Retinal pigment epithelial cell (primary cell): ENCODE measurements around the gene LRRC10B.
A peak's percentile ranks its signal among the peaks of the same experiment; 100 is the strongest.

Experiments
- DNase-seq: peaks from one replicate; pipeline ENCODE4 v3.0.0-alpha.2; 2010; ENCODE audit warnings: low read depth
- H3K4me3 ChIP-seq: 2 replicates; pipeline ENCODE4 v1.5.1; 2011; ENCODE audit warnings: mild to moderate bottlenecking, low read length, control low read depth, moderate library complexity
- CTCF ChIP-seq: conservative IDR thresholded peaks from 2 replicates; pipeline ENCODE4 v1.5.1; 2011; ENCODE audit warnings: low read depth, low read length, control low read depth, inconsistent platforms

The LRRC10B gene

GRCh38 chr11:61532134-61533038 is 23.8 kb downstream of the LRRC10B start:
- H3K4me3 ChIP-seq, result no peak overlapping the region
- peak; percentile 97 for TF ChIP-seq CTCF
- no peak for DNase-seq

DNA sequence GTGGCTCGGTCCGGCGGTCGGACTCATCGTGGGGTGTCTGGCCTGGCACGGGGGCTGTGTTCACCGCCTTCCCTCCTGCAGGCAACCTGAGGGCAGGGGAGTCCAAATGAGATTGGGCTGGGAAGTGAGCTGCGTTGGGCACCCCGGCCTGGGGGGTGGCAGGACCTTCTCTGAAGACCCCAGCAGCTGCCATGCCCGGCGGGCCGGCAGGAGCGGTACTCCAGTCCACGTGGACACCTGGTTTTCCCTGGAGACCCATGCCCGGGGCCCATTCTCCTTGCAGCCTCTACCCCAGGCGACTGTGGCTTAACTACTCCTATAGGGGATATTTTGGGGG is 24.5 kb downstream of the LRRC10B start:
- TF ChIP-seq CTCF, result no peak

GRCh38 chr11:61533401-61533800 is 24.9 kb downstream of the LRRC10B start:
- no peak for DNase-seq
- no peak for TF ChIP-seq CTCF
- no peak overlapping the region for H3K4me3 ChIP-seq

More for the DNA sequence above, 24.5 kb downstream of the LRRC10B start:
- no peak overlapping the region for H3K4me3 ChIP-seq
- no peak for DNase-seq

- H3K4me3 ChIP-seq, result no peak overlapping the region
- no peak for DNase-seq
- TF ChIP-seq CTCF, result no peak
These were observed 25.7 kb downstream of the LRRC10B start for GRCh38 chr11:61534025-61534932.

DNA sequence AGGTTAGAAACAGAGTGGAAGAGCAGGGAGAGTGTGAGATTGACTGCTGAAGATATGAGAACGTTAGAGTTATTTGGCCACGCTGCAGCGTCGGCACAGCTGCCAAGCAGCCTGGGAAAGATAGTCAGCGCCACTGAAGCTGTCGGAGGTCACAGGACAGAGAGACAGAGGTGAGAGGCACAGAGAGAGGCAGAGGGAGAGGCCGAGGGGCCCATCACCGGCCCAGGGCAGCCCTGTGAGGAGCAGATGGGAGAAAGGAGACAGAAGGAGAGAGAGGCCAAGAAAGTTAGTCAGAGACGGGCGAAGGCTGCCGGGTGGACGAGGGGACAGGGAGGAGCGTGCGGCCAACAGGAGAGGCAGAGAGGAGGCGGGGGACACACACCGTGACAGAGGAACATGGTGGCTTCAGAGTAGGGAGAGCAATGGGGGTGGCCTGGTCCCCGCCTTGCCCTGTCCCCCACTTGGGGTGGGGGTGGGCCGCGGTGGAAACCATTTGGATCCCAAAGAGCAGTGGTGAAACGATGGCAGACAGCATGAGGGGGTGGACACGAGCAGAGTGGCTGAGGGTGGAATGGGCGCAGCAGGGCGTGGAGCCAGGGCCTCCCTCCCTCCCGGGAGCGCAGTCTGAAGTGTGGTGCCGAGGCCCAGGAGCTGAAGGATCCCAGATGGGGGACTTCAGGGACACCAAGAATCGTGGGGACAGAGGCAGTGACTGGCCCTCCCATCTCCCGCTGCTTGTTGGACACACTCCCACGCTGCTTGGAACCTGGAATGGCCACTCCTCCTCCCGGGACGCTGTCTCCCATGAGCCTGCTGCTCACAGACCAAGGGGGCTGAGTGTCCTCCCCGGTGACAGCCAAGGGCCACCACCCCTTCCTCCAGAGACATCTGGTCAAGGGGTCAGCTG is 26.6 kb downstream of the LRRC10B start:
- no peak for TF ChIP-seq CTCF
- DNase-seq, result no peak
- H3K4me3 ChIP-seq, result no peak overlapping the region

- no peak for DNase-seq
- TF ChIP-seq CTCF, result no peak
- no peak overlapping the region for H3K4me3 ChIP-seq
These were observed 27.6 kb downstream of the LRRC10B start for GRCh38 chr11:61535998-61536675.
